Heart left ventricle (tissue), 16 donors: Measurements from ENCODE around the gene PIK3AP1. TPM values are rescaled to one million over a fixed set of nuclear protein-coding genes. Genes with fewer than 3 reads are reported as not detected.

ENCODE experiments used
- ATAC-seq, 4 donors: fragments of 200-7000 bp; cut with Tn5 transposase; one replicate each; pipeline ENCODE4 v1.9.1; 2020 to 2022; ENCODE audit warnings: moderate library complexity in 4 of 4, mild to moderate bottlenecking in 3 of 4, moderate number of reproducible peaks in 1 of 4
- DNase-seq, 5 donors: peaks; one replicate each; pipeline ENCODE4 v3.0.0-alpha.2; 2020
- H3K27ac ChIP-seq, 12 donors: fragments of 200-600 bp; sonication (generic) in 4 of 12; one replicate each; pipeline versions ENCODE4 v1.5.0 to v1.8.0; 2016 to 2022; ENCODE audit warnings: mild to moderate bottlenecking in 2 of 12
- H3K27me3 ChIP-seq, 9 donors: fragments of 200-600 bp; sonication (generic) in 2 of 9; one replicate each; pipeline versions ENCODE4 v1.5.1 to v1.8.0; 2016 to 2022; ENCODE audit warnings: mild to moderate bottlenecking in 3 of 9
- H3K36me3 ChIP-seq, 9 donors: fragments of 200-600 bp; sonication (generic) in 2 of 9; one replicate each; pipeline versions ENCODE4 v1.5.0 to v1.8.0; 2018 to 2022; ENCODE audit warnings: mild to moderate bottlenecking in 2 of 9
- H3K4me1 ChIP-seq, 12 donors: fragments of 200-600 bp; sonication (generic) in 4 of 12; one replicate each; pipeline versions ENCODE4 v1.5.0 to v1.8.0; 2016 to 2022; ENCODE audit warnings: mild to moderate bottlenecking in 3 of 12
- H3K4me3 ChIP-seq, 12 donors: fragments of 200-600 bp; sonication (generic) in 4 of 12; one replicate each; pipeline versions ENCODE4 v1.5.0 to v1.8.0; 2017 to 2022; ENCODE audit warnings: mild to moderate bottlenecking in 9 of 12, moderate library complexity in 4 of 12
- H3K9me3 ChIP-seq, 12 donors: fragments of 200-600 bp; sonication (generic) in 4 of 12; one replicate each; pipeline versions ENCODE4 v1.5.0 to v1.8.0; 2016 to 2022; ENCODE audit warnings: mild to moderate bottlenecking in 1 of 12
- CTCF ChIP-seq, 12 donors: fragments of 200-600 bp; sonication (generic) in 4 of 12; IDR thresholded peaks; one replicate each; pipeline versions ENCODE4 v1.5.0 to v1.8.0; 2018 to 2022; ENCODE audit warnings: antibody characterized with exemption in 12 of 12, mild to moderate bottlenecking in 5 of 12
- POLR2A ChIP-seq, 2 donors: fragments of 450-650 bp; IDR thresholded peaks; one replicate each; pipeline ENCODE4 v1.6.1; 2017; ENCODE audit warnings: antibody characterized with exemption in 2 of 2, mild to moderate bottlenecking in 2 of 2, moderate library complexity in 2 of 2
- WGBS, 4 donors: extraction: QIAGEN DNeasy Blood & Tissue Kit in 2 of 4; methylation state at CpG; one replicate each; pipeline versions ENCODE4 v1.1.5 to v1.1.7; 2013 to 2018; 5-methylcytosine and 5-hydroxymethylcytosine counted together
- intact Hi-C, 10 donors: fragments of 100-400 bp; cut with DNase I; formaldehyde crosslinking; loops; one replicate each; pipeline versions ENCODE4 v1.11.1 to v1.14.2; 2022
- polyA plus RNA-seq, 2 donors: library from polyadenylated mRNA; stranded (reverse); fragments of 200-250 nt; gene quantifications; one replicate each; pipeline ENCODE4 v1.2.3, GENCODE V29; 2013
- total RNA-seq, 9 donors: library from RNA; depleted of rRNA in 2 of 9; stranded (reverse); fragments of >200 nt in 2 of 9; fragmentation: NEBNext Ultra II Directional in 3 of 9; extraction: Animal tissue kit (Norgen Biotek cat#: 25700) in 3 of 9; gene quantifications; one replicate each; pipeline versions ENCODE4 v1.1.0 to v1.2.4, GENCODE V29; 2016 to 2023
- donor health status: ischemic (EF 13 %, LVEDD 7.1; RV severe dilation, severe dysfunction).
- donor health status: healthy with polysubstance abuse.
- donor health status: DM: no; HTN: yes; CAD: no.
- donor health status: DM: no; HTN: no; CAD: no.
- donor health status: ischemic (EF 25% LVEDD 6.9; RV normal size, moderate dysfunction).
- donor health status: ischemic (EF 25% LVEDD 5.7; RV mildly dilated, moderate dysfunction).
- donor health status: healthy.
- donor health status: DM: yes; HTN: yes; CAD: no.
- donor health status: ischemic (EF 35%, LVEDD 5.7; RV mildly dilated, moderate dysfunction).
- donor health status: nonischemic (EF 11% LVEDD 7.7; RV severe dilation, severe dysfunction).
- donor health status: DM: yes; HTN: yes; CAD: no.
- donor health status: PGD.
- donor health status: ischemic (EF 29% LVEDD 5.4; RV normal size, mild dysfunction).
- donor health status: nonischemic (EF 23%, LVEDD 6.1; RV moderate dilation, normal function).

The PIK3AP1 gene
- total and polyA plus RNA-seq, 11 donors: 1.3 to 37.9 (median 4.4) TPM

GRCh38 chr10:96646301-96646700 lies 74.0 kb downstream of the PIK3AP1 start:
- H3K36me3 ChIP-seq: peaks cover 0 to 46% (median 0%) of the 10 kb centered on the region in 9 donors
- peaks cover 0 to 4% (median 0%) of the 10 kb centered on the region in 9 donors for H3K27me3 ChIP-seq
- intact Hi-C loops: loop anchor here in 1 of 10 donors (10.0 kb wide), 2 partner anchors 78 to 178 kb away; partner anchors contain the start of gene PIK3AP1
- H3K9me3 ChIP-seq: no peaks in the 10 kb centered on the region
- peaks cover 0 to 39% (median 0%) of the 10 kb centered on the region in 12 donors for H3K4me1 ChIP-seq
- H3K27ac ChIP-seq: peak overlapping the region in 2 of 12 donors; percentile 46 to 89
- ATAC-seq (no peak), DNase-seq (no peak)
- TF ChIP-seq CTCF (IDR thresholded peaks at IDR 0.05): no peak
- no peak for TF ChIP-seq POLR2A (IDR thresholded peaks at IDR 0.05)
- 71 to 77% (median 74%) methylated on average over 4 of the region's 4 CpGs for WGBS, 4 donors
- no peak overlapping the region for H3K4me3 ChIP-seq

- DNase-seq (peak in 4 of 5 donors; percentile 19 to 39 (median 34)), ATAC-seq (peak; percentile 43 to 83 (median 67))
- WGBS, 4 donors: 83 to 86% (median 85%) methylated on average over 13 of the region's 13 CpGs
- H3K27me3 ChIP-seq: peaks cover 0 to 3% (median 0%) of the 10 kb centered on the region in 9 donors
- peak overlapping the region in 3 of 12 donors; percentile 39 to 89 (median 46) for H3K27ac ChIP-seq
- H3K4me1 ChIP-seq: peaks cover 0 to 35% (median 0%) of the 10 kb centered on the region in 12 donors
- H3K36me3 ChIP-seq: peaks cover 0 to 39% (median 0%) of the 10 kb centered on the region in 9 donors
- no peaks in the 10 kb centered on the region for H3K9me3 ChIP-seq
- H3K4me3 ChIP-seq: no peak overlapping the region
- intact Hi-C loops: loop anchor here in 1 of 10 donors (10.0 kb wide), 2 partner anchors 80 to 180 kb away; partner anchors contain the start of gene PIK3AP1
- TF ChIP-seq CTCF (IDR thresholded peaks at IDR 0.05) (no peak), POLR2A (IDR thresholded peaks at IDR 0.05) (no peak)
These were observed 75.1 kb downstream of the PIK3AP1 start for GRCh38 chr10:96645191-96645721.

GRCh38 chr10:96643920-96644319 lies 76.4 kb downstream of the PIK3AP1 start:
- TF ChIP-seq POLR2A (IDR thresholded peaks at IDR 0.05) (no peak), CTCF (IDR thresholded peaks at IDR 0.05) (no peak)
- no peak for ATAC-seq
- H3K4me3 ChIP-seq: no peak overlapping the region

GRCh38 chr10:96642973-96643372 lies 77.3 kb downstream of the PIK3AP1 start:
- TF ChIP-seq CTCF (IDR thresholded peaks at IDR 0.05) (peak in 11 of 12 donors; percentile 5 to 62 (median 40)), POLR2A (IDR thresholded peaks at IDR 0.05) (no peak)
- H3K27me3 ChIP-seq: no peaks in the 10 kb centered on the region
- ATAC-seq: peak in 3 of 4 donors; percentile 54 to 68 (median 59)
- 47 to 63% (median 54%) methylated on average over 4 of the region's 4 CpGs for WGBS, 4 donors
- peak; percentile 51 to 84 (median 62) for DNase-seq
- peaks cover 0 to 35% (median 0%) of the 10 kb centered on the region in 9 donors for H3K36me3 ChIP-seq
- no peak overlapping the region for H3K27ac ChIP-seq
- H3K4me1 ChIP-seq: peaks cover 0 to 35% (median 0%) of the 10 kb centered on the region in 12 donors
- intact Hi-C loops: loop anchor here in 2 of 10 donors (5.0 to 10.0 kb wide), 4 partner anchors 82 to 189 kb away; partner anchors contain the start of genes LCOR (in 1 of the 2) and PIK3AP1 (in 1 of the 2)
- H3K4me3 ChIP-seq: no peak overlapping the region
- no peaks in the 10 kb centered on the region for H3K9me3 ChIP-seq

More at GRCh38 chr10:96643920-96644319, 76.4 kb downstream of the PIK3AP1 start:
- WGBS, 4 donors: 72 to 83% (median 75%) methylated on average over 9 of the region's 9 CpGs
- Histone ChIP-seq H3K9me3 (no peaks in the 10 kb centered on the region), H3K27me3 (no peaks in the 10 kb centered on the region), H3K36me3 (peaks cover 0 to 42% (median 0%) of the 10 kb centered on the region in 9 donors), H3K27ac (peak overlapping the region in 1 of 12 donors; percentile 89), H3K4me1 (peaks cover 0 to 35% (median 0%) of the 10 kb centered on the region in 12 donors)
- intact Hi-C loops: loop anchor here in 2 of 10 donors (5.0 to 10.0 kb wide), 4 partner anchors 81 to 188 kb away; partner anchors contain the start of genes LCOR (in 1 of the 2) and PIK3AP1 (in 1 of the 2)
- no peak for DNase-seq
